ENCODE data around the gene BORCS5. TPM values are rescaled to one million over a fixed set of nuclear protein-coding genes. Genes with fewer than 3 reads are reported as not detected.

BORCS5 gene
- total RNA-seq, 1 experiment from 2014 or later = 13.9 TPM

DNA sequence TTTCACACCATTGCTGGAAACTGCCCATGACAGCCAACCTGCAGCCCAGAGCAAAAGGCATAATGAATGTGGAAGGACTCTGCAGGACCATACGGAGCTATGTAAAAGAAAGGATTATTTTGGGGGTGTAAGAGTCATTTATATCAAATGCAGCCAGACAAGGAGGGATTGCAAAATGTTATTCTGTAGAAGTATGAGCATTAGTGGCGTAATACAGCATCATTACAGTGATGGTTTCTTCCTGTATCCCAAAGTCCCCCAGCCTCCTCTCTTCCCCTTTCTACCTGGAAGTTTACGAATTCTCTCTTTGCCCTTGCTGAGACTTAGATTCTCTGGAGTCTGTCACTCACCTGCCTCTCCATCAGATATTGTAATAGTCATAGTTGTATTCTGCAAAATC is 89.9 kb downstream of the BORCS5 start:
- Histone ChIP-seq H3K18ac (ENCODE audit: insufficient read length, low read depth, low read length) (no peak overlapping the region), H2BK120ac (ENCODE audit: low read depth, low read length, poor library complexity, severe bottlenecking) (no peak overlapping the region), H3K27ac (ENCODE audit: insufficient read length, low read depth, low read length) (no peak overlapping the region), H3K14ac (ENCODE audit: insufficient read depth, low read length) (no peak overlapping the region), H3K79me2 (ENCODE audit: insufficient read depth, low read length) (no peaks in the 10 kb centered on the region), H3K79me1 (ENCODE audit: insufficient read depth, low read depth, low read length, poor library complexity, severe bottlenecking) (no peaks in the 10 kb centered on the region), H2BK15ac (ENCODE audit: low read depth, low read length) (no peak overlapping the region), H2BK12ac (ENCODE audit: insufficient read length, low read depth, low read length) (no peak overlapping the region), H3K9ac (ENCODE audit: extremely low read depth, insufficient read length, low read length) (no peak overlapping the region), H2BK5ac (ENCODE audit: insufficient read length, low read length) (no peak overlapping the region), H2BK20ac (ENCODE audit: low read depth, low read length, poor library complexity, severe bottlenecking) (no peak overlapping the region), H4K20me1 (ENCODE audit: control insufficient read depth, insufficient read depth, insufficient read length) (no peaks in the 10 kb centered on the region), H3T11ph (ENCODE audit: low read length) (no peak overlapping the region), H4K8ac (replicated peaks; ENCODE audit: insufficient read length, low read depth, low read length) (no peak overlapping the region), H3K4ac (ENCODE audit: low read depth, low read length) (no peak overlapping the region), H3K23me2 (ENCODE audit: insufficient read length, low read depth, low read length, poor library complexity, severe bottlenecking) (no peaks in the 10 kb centered on the region), H2AFZ (ENCODE audit: low read length) (no peak overlapping the region), H2AK5ac (ENCODE audit: insufficient read length, low read length) (no peak overlapping the region), H4K5ac (ENCODE audit: insufficient read length, low read depth, low read length) (no peak overlapping the region), H3K4me2 (ENCODE audit: insufficient read depth, insufficient read length, low read length) (no peak overlapping the region), H3K4me1 (ENCODE audit: insufficient read depth, low read length) (no peaks in the 10 kb centered on the region), H3K9me3 (ENCODE audit: control insufficient read depth, low read depth, low read length) (no peaks in the 10 kb centered on the region), H3K56ac (ENCODE audit: insufficient read length, low read depth, low read length) (no peak overlapping the region), H4K91ac (ENCODE audit: insufficient read length, low read depth, low read length) (no peak overlapping the region), H3K23ac (ENCODE audit: insufficient read length, low read depth, low read length) (no peak overlapping the region), H3K27me3 (ENCODE audit: insufficient read depth, low read length) (no peaks in the 10 kb centered on the region)
- no peak for DNase-seq
- Mint-ChIP-seq H3K27me3 (ENCODE audit: low read depth) (no peaks in the 10 kb centered on the region), H3K36me3 (ENCODE audit: insufficient read depth in 1 of 3, low read depth in 3 of 3) (no peaks in the 10 kb centered on the region), H3K27ac (peak overlapping the region in 2 of 3 experiments; percentile 48 to 49; a peak in 3 of 7 replicates), H3K4me1 (peaks cover 25 to 28% of the 10 kb centered on the region in 2 experiments), H3K4me3 (no peak overlapping the region), H3K9me3 (no peaks in the 10 kb centered on the region)
- no peak for TF ChIP-seq CTCF (conservative IDR thresholded peaks at IDR 0.05)
- no CpG with 5 or more reads among the region's 3 CpGs for WGBS (ENCODE audit: extremely low coverage, insufficient read length, low lambda C conversion rate)

Data from H9 (cell line).